ENCODE data around the gene AKT1.

The AKT1 gene

GRCh38 chr14:104742586-104743455, 52.7 kb downstream of the AKT1 start:
- ChIA-PET POLR2A (no interaction called here), CTCF (interaction anchor here (1.0 to 1.6 kb wide), 2 partner anchors 9 to 20 kb away, joined by 3 to 7 read pairs; partner anchors contain the start of gene SIVA1)
- no peak for TF ChIP-seq CTCF (IDR thresholded peaks at IDR 0.05; ENCODE audit: control extremely low read depth, extremely low read depth, low read depth, missing control alignments)
- no peak for DNase-seq (ENCODE audit: extremely low spot score)

DNA sequence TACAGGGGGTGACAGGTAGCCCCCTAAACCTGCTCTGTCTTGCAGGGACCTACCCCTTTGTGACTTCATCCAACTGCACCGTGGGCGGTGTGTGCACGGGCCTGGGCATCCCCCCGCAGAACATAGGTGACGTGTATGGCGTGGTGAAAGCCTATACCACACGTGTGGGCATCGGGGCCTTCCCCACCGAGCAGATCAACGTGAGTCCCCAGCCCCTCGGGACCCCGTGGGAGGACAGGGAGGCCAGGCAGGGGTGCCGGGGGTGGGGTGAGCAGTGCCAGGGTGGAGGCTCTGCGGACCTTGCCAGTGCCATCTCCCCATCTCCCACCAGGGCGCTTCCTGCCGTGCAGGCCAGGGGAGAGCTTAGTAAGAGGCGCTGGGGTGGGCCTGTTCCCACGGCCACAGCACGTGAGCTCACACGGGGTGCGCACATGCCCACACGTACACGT, 53.7 kb downstream of the AKT1 start:
- POLR2A ChIA-PET, result no interaction called here
- DNase-seq (ENCODE audit: extremely low spot score), result no peak
- CTCF ChIA-PET, result interaction anchor here (1.0 to 1.6 kb wide), 2 partner anchors 10 to 19 kb away, joined by 3 to 7 read pairs; partner anchors contain the start of gene SIVA1
- no peak for TF ChIP-seq CTCF (IDR thresholded peaks at IDR 0.05; ENCODE audit: control extremely low read depth, extremely low read depth, low read depth, missing control alignments)

- DNase-seq (ENCODE audit: extremely low spot score), result no peak
- ChIA-PET CTCF (interaction anchor here (1.0 kb wide), 1 partner anchor 18 kb away, joined by 3 read pairs; no protein-coding TSS in a partner anchor), POLR2A (no interaction called here)
- no peak for TF ChIP-seq CTCF (IDR thresholded peaks at IDR 0.05; ENCODE audit: control extremely low read depth, extremely low read depth, low read depth, missing control alignments)
Observed at GRCh38 chr14:104741108-104741802, 54.3 kb downstream of the AKT1 start.

GRCh38 chr14:104739546-104740516, 55.7 kb downstream of the AKT1 start:
- TF ChIP-seq CTCF (IDR thresholded peaks at IDR 0.05; ENCODE audit: control extremely low read depth, extremely low read depth, low read depth, missing control alignments), result no peak
- CTCF ChIA-PET, result no interaction called here
- POLR2A ChIA-PET, result no interaction called here
- DNase-seq (ENCODE audit: extremely low spot score), result no peak

DNA sequence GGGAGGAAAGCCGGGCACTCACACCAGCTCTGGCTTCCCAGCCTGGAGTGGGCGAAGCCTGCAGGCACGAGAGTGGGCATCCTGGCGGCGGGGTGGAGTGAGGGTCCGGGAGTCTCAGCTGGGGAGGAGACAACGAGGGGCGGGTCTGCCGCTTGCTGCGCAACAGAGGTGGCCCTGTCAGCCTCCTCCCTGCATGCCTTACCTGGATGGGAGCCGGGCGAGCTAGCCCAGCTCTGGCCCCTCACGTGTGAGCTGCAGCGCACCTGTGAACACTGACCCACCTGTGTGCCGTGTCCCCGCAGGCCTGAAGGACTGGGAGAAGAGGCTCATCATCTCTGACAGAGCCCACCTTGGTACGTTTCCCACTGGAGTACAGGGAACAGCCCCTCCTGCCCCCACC, 56.5 kb downstream of the AKT1 start:
- DNase-seq (ENCODE audit: extremely low spot score), result no peak
- ChIA-PET CTCF (interaction anchor here (0.7 kb wide), 1 partner anchor 30 kb away, joined by 4 read pairs; no protein-coding TSS in a partner anchor), POLR2A (no interaction called here)
- no peak for TF ChIP-seq CTCF (IDR thresholded peaks at IDR 0.05; ENCODE audit: control extremely low read depth, extremely low read depth, low read depth, missing control alignments)

All from GM10248 (cell line).